NCI-H146 treated with DMSO at 0.1 percent for 48 hours (cell line): ENCODE results near the gene GTF2H1.
"Not testable (repeated sequence)": the region's sequence is repeated elsewhere in the genome, so short reads cannot be mapped to it uniquely, and the experiment has no call there.

ENCODE experiments used
- DNase-seq: peaks from one replicate; lab custom pipeline; 2025; ENCODE audit not compliant: unreplicated experiment; lab: John Stamatoyannopoulos, UW

The GTF2H1 gene

GRCh38 chr11:18317551-18317950 lies 4.8 kb upstream of the GTF2H1 start:
- DNase-seq: no peak

GRCh38 chr11:18319914-18320313 lies 2.5 kb upstream of the GTF2H1 start:
- no peak for DNase-seq

- no peak for DNase-seq
These were observed 1.8 kb upstream of the GTF2H1 start for GRCh38 chr11:18320617-18321016.

GRCh38 chr11:18321578-18321968 lies 794 bp upstream of the GTF2H1 start:
- no peak for DNase-seq

GRCh38 chr11:18322818-18323570 lies 627 bp downstream of the GTF2H1 start:
- DNase-seq: no peak

GRCh38 chr11:18323881-18324280 lies 1.5 kb downstream of the GTF2H1 start:
- not testable (repeated sequence) for DNase-seq

DNA sequence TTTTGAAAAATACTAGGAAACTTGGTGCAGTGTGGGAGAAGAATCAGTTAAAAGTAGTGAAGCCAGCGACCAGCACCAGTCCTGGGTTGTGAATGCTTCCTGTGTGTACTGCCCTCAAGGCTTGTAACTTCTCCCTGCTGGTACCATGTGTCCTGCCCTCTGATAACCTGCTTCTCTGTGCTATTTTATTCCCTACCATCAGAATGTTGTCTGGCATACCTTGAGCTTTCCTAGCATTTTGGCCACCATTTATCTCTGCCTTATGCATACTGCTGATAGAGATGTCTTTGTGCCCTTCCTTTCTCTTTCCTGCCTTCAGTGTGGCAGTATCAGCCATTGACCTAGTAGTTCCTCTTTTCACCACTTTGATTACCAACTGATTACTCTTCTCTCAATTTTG lies 2.0 kb downstream of the GTF2H1 start:
- no peak for DNase-seq

DNA sequence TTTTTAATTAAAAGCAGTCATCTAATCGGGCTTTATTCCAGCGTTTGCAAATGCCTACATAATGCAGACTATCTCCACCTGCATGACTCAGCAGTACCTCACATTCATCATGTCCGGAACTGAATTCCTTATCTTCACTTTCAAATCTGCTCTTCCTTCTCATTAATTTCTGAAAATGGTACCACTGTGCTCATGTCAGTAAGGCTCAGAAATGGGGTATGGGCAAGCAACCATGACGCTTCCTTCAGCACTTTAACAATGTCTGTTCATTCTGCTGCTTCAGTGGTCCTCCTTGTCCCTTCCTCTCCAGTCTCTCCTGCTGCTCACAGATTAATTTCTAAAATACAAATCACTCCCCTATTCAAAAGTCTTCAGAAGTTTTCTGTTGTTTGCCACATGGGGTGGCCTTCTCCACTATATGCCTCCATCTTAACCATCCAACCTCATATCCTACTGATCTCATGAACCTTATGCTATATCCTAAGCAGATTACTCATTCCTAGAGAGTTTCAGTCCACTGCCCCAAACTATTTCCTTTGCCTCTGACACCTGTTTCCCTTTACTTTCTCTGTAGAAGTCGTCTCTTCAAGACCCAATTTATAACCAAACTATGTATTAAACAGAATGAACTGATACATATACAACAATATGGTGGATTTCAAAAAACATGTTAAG lies 7.0 kb downstream of the GTF2H1 start:
- no peak for DNase-seq

DNA sequence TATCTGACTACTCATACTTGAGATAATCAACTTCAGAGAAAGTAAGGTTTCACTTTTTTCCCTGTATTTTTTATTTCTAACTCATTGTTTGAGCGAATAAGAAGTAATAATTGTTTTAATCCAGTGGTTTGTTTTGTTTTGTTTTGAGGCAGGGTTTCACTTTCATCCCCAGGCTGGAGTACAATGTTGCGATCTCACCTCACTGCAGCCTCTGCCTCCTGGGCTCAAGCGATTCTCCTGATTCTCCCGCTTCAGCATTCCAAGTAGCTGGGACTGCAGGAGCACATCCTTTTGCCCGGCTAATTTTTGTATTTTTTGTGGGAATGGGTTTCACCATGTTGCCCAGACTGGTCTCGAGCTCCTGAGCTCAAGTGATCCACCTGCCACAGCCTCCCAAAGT lies 8.6 kb downstream of the GTF2H1 start:
- no peak for DNase-seq

GRCh38 chr11:18332302-18332701 lies 9.9 kb downstream of the GTF2H1 start:
- DNase-seq: no peak

DNA sequence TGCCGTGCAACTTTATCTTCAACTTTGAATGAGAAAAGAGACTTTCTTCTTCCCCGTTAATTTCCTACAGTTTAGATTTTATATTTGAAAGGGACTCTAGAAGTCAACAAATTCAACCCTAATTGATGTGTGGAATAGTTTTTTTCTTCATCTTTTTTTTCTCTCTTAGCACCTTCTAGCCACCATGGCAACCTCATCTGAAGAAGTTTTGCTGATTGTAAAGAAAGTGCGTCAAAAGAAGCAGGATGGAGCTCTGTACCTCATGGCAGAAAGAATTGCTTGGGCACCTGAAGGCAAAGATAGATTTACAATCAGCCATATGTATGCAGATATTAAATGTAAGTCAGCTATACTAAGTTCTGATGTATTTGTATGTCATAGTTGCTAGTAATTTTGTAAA lies 10.5 kb downstream of the GTF2H1 start:
- no peak for DNase-seq

- no peak for DNase-seq
These were observed 25.2 kb downstream of the GTF2H1 start for GRCh38 chr11:18347471-18348125.

DNA sequence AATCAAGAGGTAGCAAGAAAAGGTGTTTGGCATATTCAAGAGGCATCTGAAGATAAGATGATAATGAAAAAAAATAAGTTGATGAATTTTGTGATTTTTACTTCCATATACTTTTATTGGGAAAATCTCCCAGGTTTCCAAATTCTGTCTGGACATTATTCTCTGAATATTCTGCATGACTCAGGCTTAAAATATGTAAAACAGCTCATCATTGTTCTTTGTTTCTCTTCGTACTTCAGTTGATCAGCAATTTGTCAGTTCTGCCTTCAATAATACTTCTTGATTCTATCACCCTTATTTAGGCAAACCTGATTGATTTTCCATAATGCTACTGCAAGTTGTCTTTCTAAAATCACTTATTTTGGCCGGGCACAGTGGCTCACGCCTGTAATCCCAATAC lies 30.2 kb downstream of the GTF2H1 start:
- DNase-seq: no peak

DNA sequence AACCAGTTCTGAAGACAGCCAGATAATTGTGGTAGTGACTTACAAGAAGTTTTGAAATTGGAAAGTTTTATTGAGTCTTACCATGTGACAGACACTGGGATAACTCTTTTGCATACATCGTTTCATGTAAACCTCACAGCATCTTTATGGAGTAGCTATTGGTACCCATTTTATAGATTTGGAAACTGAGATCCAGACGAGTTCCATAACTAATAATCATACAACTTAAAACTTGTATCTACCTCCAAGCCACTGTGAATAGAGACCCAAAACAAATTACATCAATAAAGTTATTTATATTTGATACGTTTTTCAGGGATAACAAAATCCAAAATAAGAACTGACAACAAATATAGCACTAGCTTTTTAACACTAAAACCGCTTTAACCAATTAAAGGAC lies 36.3 kb downstream of the GTF2H1 start:
- DNase-seq: no peak

DNA sequence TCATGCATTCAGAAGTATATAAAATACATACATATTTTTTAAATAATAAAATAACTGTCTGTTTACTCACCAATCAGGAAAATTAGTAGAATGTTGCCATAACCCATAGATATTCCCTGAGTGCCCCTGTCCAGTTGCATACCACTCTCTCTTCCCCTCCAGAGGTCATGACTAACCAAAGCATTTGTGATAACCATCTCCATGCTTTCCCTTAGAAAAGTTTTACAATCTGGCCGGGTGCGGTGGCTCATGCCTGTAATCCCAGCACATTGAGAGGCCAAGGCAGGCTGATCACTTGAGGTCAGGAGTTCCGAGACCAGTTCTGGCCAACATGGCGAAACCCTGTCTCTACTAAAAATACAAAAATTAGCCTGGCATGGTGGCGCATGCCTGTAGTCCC lies 38.8 kb downstream of the GTF2H1 start:
- DNase-seq: no peak

DNA sequence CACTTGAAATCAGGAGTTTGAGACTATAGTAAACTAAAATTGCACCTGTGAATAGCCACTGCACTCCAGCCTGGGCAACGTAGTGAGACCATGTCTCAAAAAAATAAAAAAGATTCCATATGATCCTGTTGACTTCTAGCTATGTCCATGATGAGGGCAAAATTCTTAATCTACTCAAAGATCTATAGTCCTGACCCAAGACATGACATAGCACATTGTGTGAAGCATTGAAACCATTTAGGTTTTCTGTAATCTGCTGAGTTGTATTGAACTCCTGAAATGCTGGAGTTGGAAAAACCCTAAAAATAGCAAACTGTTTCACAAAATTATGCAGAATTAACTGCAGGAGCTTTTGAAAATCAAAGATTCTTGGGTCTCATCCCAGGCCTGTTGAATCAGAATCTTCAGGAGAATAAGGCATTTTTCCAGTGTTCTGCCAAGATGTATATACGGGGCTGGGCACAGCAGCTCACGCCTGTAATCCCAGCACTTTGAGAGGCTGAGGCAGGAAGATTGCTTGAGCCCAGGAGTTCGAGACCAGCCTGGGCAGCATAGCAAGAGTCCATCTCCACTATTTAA lies 42.2 kb downstream of the GTF2H1 start:
- DNase-seq: no peak

- no peak for DNase-seq
These were observed 43.4 kb downstream of the GTF2H1 start for GRCh38 chr11:18365741-18366140.

- DNase-seq: no peak
These were observed 43.9 kb downstream of the GTF2H1 start for GRCh38 chr11:18366286-18366685.

DNA sequence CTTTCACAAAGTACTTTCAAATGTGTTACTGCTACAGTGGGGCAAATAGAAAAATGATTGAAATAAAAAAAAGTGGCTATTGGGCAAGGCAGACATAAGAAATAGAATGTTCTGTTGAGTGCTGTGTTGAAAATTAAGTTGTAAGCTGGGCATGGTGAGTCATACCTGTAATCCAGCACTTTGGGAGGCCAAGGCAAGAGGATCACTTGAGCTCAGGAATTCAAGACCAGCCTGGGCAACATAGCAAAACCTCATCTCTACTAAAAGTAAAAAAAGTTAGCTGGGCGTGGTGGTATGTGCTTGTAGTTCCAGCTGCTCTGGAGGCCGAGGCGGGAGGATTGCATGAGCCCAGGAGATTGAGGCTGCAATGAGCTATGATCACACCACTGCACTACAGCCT lies 45.1 kb downstream of the GTF2H1 start:
- DNase-seq: no peak

GRCh38 chr11:18368221-18368620 lies 45.9 kb downstream of the GTF2H1 start:
- DNase-seq: no peak

- DNase-seq: no peak
These were observed 47.0 kb downstream of the GTF2H1 start for GRCh38 chr11:18369398-18369797.

DNA sequence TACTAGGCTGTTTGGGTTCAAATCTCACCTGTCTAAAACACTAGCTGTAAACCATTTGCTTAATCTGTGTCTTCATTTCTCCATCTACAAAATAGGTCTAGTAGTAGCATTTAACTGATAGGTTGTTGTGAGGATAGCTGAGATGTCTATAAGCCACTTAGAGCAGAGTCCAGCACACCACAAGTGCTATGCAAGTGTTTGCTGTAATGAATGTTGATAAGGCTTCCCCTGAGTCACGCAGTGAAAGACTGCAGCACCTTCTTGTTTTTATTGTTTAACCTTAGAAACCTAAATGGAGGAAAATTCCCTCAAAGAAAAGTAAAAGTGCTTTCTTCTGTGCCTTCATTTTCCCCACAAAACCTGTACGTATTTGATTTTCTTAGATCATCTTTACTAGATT lies 48.9 kb downstream of the GTF2H1 start:
- no peak for DNase-seq
